Upper lobe of right lung (tissue), 1 donor: ENCODE measurements around the gene PPP1R12A. TPM values are rescaled to one million over a fixed set of nuclear protein-coding genes. Genes with fewer than 3 reads are reported as not detected.

Experiments used
- ATAC-seq: fragments of 200-7000 bp; cut with Tn5 transposase; one replicate; pipeline ENCODE4 v1.9.1; 2020; ENCODE audit warnings: mild to moderate bottlenecking, moderate library complexity
- DNase-seq: peaks from one replicate; pipeline ENCODE4 v3.0.0-alpha.2; 2020
- H3K27ac ChIP-seq: fragments of 200-600 bp; one replicate; pipeline ENCODE4 v1.8.0; 2022
- H3K27me3 ChIP-seq: fragments of 200-600 bp; one replicate; pipeline ENCODE4 v1.8.0; 2022; ENCODE audit warnings: mild to moderate bottlenecking
- H3K36me3 ChIP-seq: fragments of 200-600 bp; one replicate; pipeline ENCODE4 v1.8.0; 2022
- H3K4me1 ChIP-seq: fragments of 200-600 bp; one replicate; pipeline ENCODE4 v1.8.0; 2022
- H3K4me3 ChIP-seq: fragments of 200-600 bp; one replicate; pipeline ENCODE4 v1.8.0; 2022; ENCODE audit warnings: mild to moderate bottlenecking
- H3K9me3 ChIP-seq: fragments of 200-600 bp; one replicate; pipeline ENCODE4 v1.8.0; 2022
- CTCF ChIP-seq: fragments of 200-600 bp; IDR thresholded peaks from one replicate; pipeline ENCODE4 v1.8.0; 2022; ENCODE audit warnings: antibody characterized with exemption
- intact Hi-C: fragments of 100-400 bp; cut with DNase I; formaldehyde crosslinking; loops from one replicate; pipeline ENCODE4 v1.11.0; 2022
- total RNA-seq: library from RNA; stranded (reverse); fragmentation: NEBNext Ultra II Directional; extraction: Animal tissue kit (Norgen Biotek cat#: 25700); gene quantifications from one replicate; pipeline ENCODE4 v1.2.1, GENCODE V29; 2021
- donor health status: DM: no; HTN: yes; CAD: no; lungs with severe emphysema.

Gene PPP1R12A
- total RNA-seq, 1 donor from 2014 or later = 80.4 TPM

GRCh38 chr12:79843978-79844377, 90.9 kb downstream of the PPP1R12A start:
- no peak overlapping the region for H3K4me3 ChIP-seq
- ATAC-seq (no peak), DNase-seq (no peak)
- no peak overlapping the region for H3K27ac ChIP-seq
- peaks cover 20% of the 10 kb centered on the region for H3K4me1 ChIP-seq
- intact Hi-C loops = no loop called here
- no peaks in the 10 kb centered on the region for H3K9me3 ChIP-seq
- no peaks in the 10 kb centered on the region for H3K27me3 ChIP-seq
- peaks cover 16% of the 10 kb centered on the region for H3K36me3 ChIP-seq
- TF ChIP-seq CTCF = no peak

GRCh38 chr12:79842630-79843029, 92.3 kb downstream of the PPP1R12A start:
- Histone ChIP-seq H3K4me3 (no peak overlapping the region), H3K36me3 (peaks cover 16% of the 10 kb centered on the region), H3K9me3 (no peaks in the 10 kb centered on the region), H3K27me3 (no peaks in the 10 kb centered on the region), H3K4me1 (peaks cover 8% of the 10 kb centered on the region), H3K27ac (no peak overlapping the region)
- peak; percentile 36 for ATAC-seq
- intact Hi-C loops = no loop called here
- no peak for TF ChIP-seq CTCF
- no peak for DNase-seq

- no peak for TF ChIP-seq CTCF
- Histone ChIP-seq H3K4me3 (no peak overlapping the region), H3K27ac (peak overlapping the region; percentile 38), H3K27me3 (no peaks in the 10 kb centered on the region), H3K4me1 (peaks cover 8% of the 10 kb centered on the region), H3K36me3 (peaks cover 16% of the 10 kb centered on the region), H3K9me3 (no peaks in the 10 kb centered on the region)
- ATAC-seq (no peak), DNase-seq (no peak)
- intact Hi-C loops = no loop called here
Measured at GRCh38 chr12:79841878-79842265, 93.0 kb downstream of the PPP1R12A start.

GRCh38 chr12:79841248-79841877, 93.5 kb downstream of the PPP1R12A start:
- intact Hi-C loops = no loop called here
- TF ChIP-seq CTCF = no peak
- Histone ChIP-seq H3K4me1 (peaks cover 8% of the 10 kb centered on the region), H3K9me3 (no peaks in the 10 kb centered on the region), H3K27ac (peak overlapping the region; percentile 38), H3K27me3 (no peaks in the 10 kb centered on the region), H3K36me3 (peaks cover 16% of the 10 kb centered on the region), H3K4me3 (no peak overlapping the region)
- ATAC-seq (no peak), DNase-seq (no peak)

- intact Hi-C loops = no loop called here
- no peaks in the 10 kb centered on the region for H3K36me3 ChIP-seq
- H3K4me1 ChIP-seq = peaks cover 14% of the 10 kb centered on the region
- ATAC-seq (no peak), DNase-seq (no peak)
- TF ChIP-seq CTCF = no peak
- H3K9me3 ChIP-seq = no peaks in the 10 kb centered on the region
- H3K27me3 ChIP-seq = no peaks in the 10 kb centered on the region
- no peak overlapping the region for H3K27ac ChIP-seq
- no peak overlapping the region for H3K4me3 ChIP-seq
Measured at GRCh38 chr12:79838359-79838758, 96.5 kb downstream of the PPP1R12A start.

GRCh38 chr12:79837575-79837974, 97.3 kb downstream of the PPP1R12A start:
- TF ChIP-seq CTCF = no peak
- DNase-seq (no peak), ATAC-seq (no peak)
- Histone ChIP-seq H3K4me1 (peaks cover 14% of the 10 kb centered on the region), H3K9me3 (no peaks in the 10 kb centered on the region), H3K4me3 (no peak overlapping the region), H3K27ac (no peak overlapping the region), H3K36me3 (no peaks in the 10 kb centered on the region), H3K27me3 (no peaks in the 10 kb centered on the region)
- intact Hi-C loops = no loop called here
